SJCRH30 (cell line): ENCODE data around the gene SCNN1B. TPM values are rescaled to one million over a fixed set of nuclear protein-coding genes. Genes with fewer than 3 reads are reported as not detected.

ENCODE experiments used
- total RNA-seq: library from RNA; depleted of rRNA; stranded (reverse); fragments of >200 nt; shearing (Covaris generic); gene quantifications from 2 replicates; pipeline ENCODE4 v1.2.3, GENCODE V29; 2014; rRNA removed

The SCNN1B gene
- total RNA-seq, 1 experiment from 2014 or later: not detected

Other genes starting within 250 kb of the SCNN1B start
- gene USP31, start 152.8 kb upstream of the SCNN1B start, total RNA-seq: 10.6 and 11.5 TPM in 2 replicates
- gene SCNN1G, start 119.6 kb upstream of the SCNN1B start, total RNA-seq: not detected in 2 replicates
- 12.3 and 12.7 TPM in 2 replicates for gene COG7, start 150.9 kb downstream of the SCNN1B start, total RNA-seq
- gene GGA2, start 208.2 kb downstream of the SCNN1B start, total RNA-seq: 66.7 and 80.4 TPM in 2 replicates